PC-9 (cell line): Measurements from ENCODE around the gene NLGN1. TPM values are rescaled to one million over a fixed set of nuclear protein-coding genes. Genes with fewer than 3 reads are reported as not detected.

ENCODE experiments used
- BruUV-seq: library from RNA; stranded (reverse); fragments of 400-500 nt; replicated peaks from 2 replicates; lab custom pipeline; 2021; lab: Mats Ljungman, UMichigan
- CTCF ChIA-PET: fragments of 300-600 bp; sonication (Branson Sonifier 250); formaldehyde crosslinking; loops from one replicate; lab custom pipeline; 2022; ENCODE audit warnings: antibody characterized with exemption; lab: Charles Lee
- POLR2A ChIA-PET: fragments of 300-600 bp; sonication (Branson Sonifier 250); formaldehyde crosslinking; loops from one replicate; lab custom pipeline; 2022; ENCODE audit warnings: antibody characterized with exemption; ENCODE audit not compliant: unreplicated experiment; lab: Charles Lee
- DNase-seq, 2 experiments: peaks; one replicate each; pipeline versions ENCODE4 v3.0.0 to v3.0.0-alpha.2; 2015 to 2022; ENCODE audit warnings: mixed read lengths in 1 of 2
- H2AFZ ChIP-seq: fragments of 200-600 bp; sonication (generic); 2 replicates; pipeline ENCODE4 v1.8.1; 2017; ENCODE audit warnings: antibody characterized with exemption
- H3F3A ChIP-seq: fragments of 200-600 bp; sonication (generic); 2 replicates; pipeline ENCODE4 v1.8.1; 2017; ENCODE audit warnings: antibody characterized with exemption, mild to moderate bottlenecking, low read depth; ENCODE audit not compliant: insufficient read depth
- H3K27ac ChIP-seq: fragments of 200-600 bp; sonication (generic); 2 replicates; pipeline ENCODE4 v1.6.1; 2016; ENCODE audit warnings: mixed run types
- H3K27me3 ChIP-seq: fragments of 200-600 bp; sonication (generic); 2 replicates; pipeline ENCODE4 v1.6.1; 2016; ENCODE audit warnings: low read depth, mixed run types; ENCODE audit not compliant: insufficient read depth
- H3K36me3 ChIP-seq: fragments of 200-600 bp; sonication (generic); 2 replicates; pipeline ENCODE4 v1.6.1; 2016; ENCODE audit warnings: low read depth, mixed run types
- H3K4me1 ChIP-seq: fragments of 200-600 bp; sonication (generic); replicated peaks from 2 replicates; pipeline ENCODE4 v1.6.1; 2016; ENCODE audit warnings: mixed run types; ENCODE audit not compliant: insufficient read depth
- H3K4me2 ChIP-seq: fragments of 200-600 bp; sonication (generic); 2 replicates; pipeline ENCODE4 v1.6.1; 2017; ENCODE audit warnings: mixed run types
- H3K4me3 ChIP-seq: fragments of 200-600 bp; sonication (generic); 2 replicates; pipeline ENCODE4 v1.6.1; 2016; ENCODE audit warnings: mixed run types
- H3K79me2 ChIP-seq: fragments of 200-600 bp; sonication (generic); 2 replicates; pipeline ENCODE4 v1.6.1; 2017; ENCODE audit warnings: low read depth, mixed run types
- H3K9me2 ChIP-seq: fragments of 200-600 bp; sonication (generic); 2 replicates; pipeline ENCODE4 v1.8.1; 2017; ENCODE audit warnings: mild to moderate bottlenecking; ENCODE audit not compliant: insufficient read depth
- H3K9me3 ChIP-seq: fragments of 200-600 bp; sonication (generic); 2 replicates; pipeline ENCODE4 v1.8.1; 2016; ENCODE audit warnings: low read depth; ENCODE audit not compliant: insufficient read depth
- H4K20me1 ChIP-seq: fragments of 200-600 bp; sonication (generic); 2 replicates; pipeline ENCODE4 v1.8.1; 2017; ENCODE audit not compliant: insufficient read depth
- CTCF ChIP-seq: fragments of 200-600 bp; sonication (generic); conservative IDR thresholded peaks from 2 replicates; pipeline ENCODE4 v1.6.1; 2017; ENCODE audit warnings: mixed run types, antibody characterized with exemption, mild to moderate bottlenecking, moderate library complexity
- EZH2 ChIP-seq: fragments of 200-600 bp; sonication (generic); IDR thresholded peaks from 2 replicates; pipeline ENCODE4 v1.8.0; 2017; ENCODE audit warnings: antibody characterized with exemption, low read depth
- intact Hi-C: fragments of 100-400 bp; cut with micrococcal nuclease; formaldehyde crosslinking; loops from one replicate; pipeline ENCODE4 v1.10.0; 2022; ENCODE audit not compliant: unreplicated experiment
- total RNA-seq: library from RNA; stranded (reverse); gene quantifications from 2 replicates; pipeline ENCODE4 v1.2.3, GENCODE V29; 2021

NLGN1 gene
- total RNA-seq, 1 experiment from 2014 or later = 1.4 TPM

- Histone ChIP-seq H3K27me3 (peaks cover 44% of the 10 kb centered on the region), H2AFZ (peak overlapping the region; percentile 88), H3K27ac (no peak overlapping the region), H3K9me3 (no peaks in the 10 kb centered on the region), H3K9me2 (no peaks in the 10 kb centered on the region), H3K4me1 (peaks cover 30% of the 10 kb centered on the region), H3K36me3 (no peaks in the 10 kb centered on the region), H4K20me1 (no peaks in the 10 kb centered on the region), H3K79me2 (no peaks in the 10 kb centered on the region), H3F3A (peaks cover 6% of the 10 kb centered on the region; the same call in 1 of the 2 replicates), H3K4me3 (peak overlapping the region; percentile 56), H3K4me2 (peak overlapping the region; percentile 85)
- DNase-seq = peak in 1 of 2 experiments; percentile 56
- POLR2A ChIA-PET = interaction anchor here (0.6 kb wide), 1 partner anchor 20 kb away, joined by 3 read pairs; no protein-coding TSS in a partner anchor
- CTCF ChIA-PET = no interaction called here
- no TSS peak for BruUV-seq
- intact Hi-C loops = loop anchor here (5.0 to 10.0 kb wide), 3 partner anchors 553 to 1044 kb away; no protein-coding TSS in a partner anchor
- no peak; the same call in 1 of the 2 replicates for TF ChIP-seq CTCF
- TF ChIP-seq EZH2 = no peak; the same call in 1 of the 2 replicates
These were observed 551 bp downstream of the NLGN1 start for GRCh38 chr3:173398111-173398479.

DNA sequence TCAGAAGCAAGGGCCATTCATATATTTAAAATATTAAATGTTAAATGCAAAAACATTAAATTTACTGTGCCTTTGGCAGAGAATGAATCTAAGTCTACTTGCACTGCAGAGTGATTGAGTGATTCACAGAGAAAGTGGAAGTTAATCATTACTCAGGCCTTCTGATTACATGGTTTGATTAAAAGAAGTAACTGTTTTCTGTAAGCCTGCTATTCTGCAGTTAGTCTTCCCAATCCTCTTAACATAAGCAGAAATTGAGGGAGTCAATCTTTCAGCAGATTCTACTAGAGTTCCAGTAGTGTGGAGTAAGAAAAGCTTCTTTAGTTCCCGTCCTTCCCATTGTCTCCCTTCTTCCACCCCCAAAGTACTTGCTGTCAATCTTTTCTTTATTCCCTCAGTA, 1.5 kb downstream of the NLGN1 start:
- peaks cover 41% of the 10 kb centered on the region for H3K27me3 ChIP-seq
- H3K79me2 ChIP-seq = no peaks in the 10 kb centered on the region
- no peaks in the 10 kb centered on the region for H3K9me2 ChIP-seq
- H3K4me1 ChIP-seq = peaks cover 30% of the 10 kb centered on the region
- H3K36me3 ChIP-seq = no peaks in the 10 kb centered on the region
- no peak overlapping the region for H3K4me3 ChIP-seq
- DNase-seq = no peak
- no TSS peak for BruUV-seq
- TF ChIP-seq EZH2 = no peak
- TF ChIP-seq CTCF = no peak
- H2AFZ ChIP-seq = no peak overlapping the region
- CTCF ChIA-PET = no interaction called here
- POLR2A ChIA-PET = no interaction called here
- peaks cover 6% of the 10 kb centered on the region; the same call in 1 of the 2 replicates for H3F3A ChIP-seq
- H3K4me2 ChIP-seq = no peak overlapping the region
- no peaks in the 10 kb centered on the region for H3K9me3 ChIP-seq
- H4K20me1 ChIP-seq = no peaks in the 10 kb centered on the region
- intact Hi-C loops = loop anchor here (5.0 to 10.0 kb wide), 3 partner anchors 554 to 1043 kb away; no protein-coding TSS in a partner anchor
- no peak overlapping the region for H3K27ac ChIP-seq

- peaks cover 32% of the 10 kb centered on the region for H3K27me3 ChIP-seq
- DNase-seq = no peak
- H3K79me2 ChIP-seq = no peaks in the 10 kb centered on the region
- ChIA-PET CTCF (no interaction called here), POLR2A (no interaction called here)
- H3K36me3 ChIP-seq = no peaks in the 10 kb centered on the region
- no peaks in the 10 kb centered on the region; the same call in 1 of the 2 replicates for H4K20me1 ChIP-seq
- H3K9me2 ChIP-seq = no peaks in the 10 kb centered on the region
- H2AFZ ChIP-seq = no peak overlapping the region
- no peak for TF ChIP-seq CTCF
- TF ChIP-seq EZH2 = no peak
- no TSS peak for BruUV-seq
- intact Hi-C loops = no loop called here
- H3K4me3 ChIP-seq = no peak overlapping the region
- no peak overlapping the region for H3K27ac ChIP-seq
- no peaks in the 10 kb centered on the region; the same call in 1 of the 2 replicates for H3F3A ChIP-seq
- 0 out of 2 replicates have a peak, but pooled peaks cover 4% of the 10 kb centered on the region for H3K9me3 ChIP-seq
- H3K4me2 ChIP-seq = no peak overlapping the region
- peaks cover 18% of the 10 kb centered on the region for H3K4me1 ChIP-seq
These were observed 3.8 kb downstream of the NLGN1 start for GRCh38 chr3:173401369-173401768.
